Epithelial cell of esophagus (primary cell): ENCODE data around the gene SFMBT2.

Experiments
- DNase-seq: peaks from one replicate; pipeline ENCODE4 v3.0.0; 2010; ENCODE audit warnings: low read depth
- H3K4me3 ChIP-seq: 2 replicates; pipeline ENCODE4 v1.5.1; 2011; ENCODE audit warnings: mild to moderate bottlenecking, low read length, control low read depth
- TF ChIP-seq, protein P1 (sequence below): IDR thresholded peaks from 2 replicates; pipeline ENCODE4 v1.5.1; 2011; ENCODE audit warnings: low read depth, mild to moderate bottlenecking, low read length, control low read depth, inconsistent platforms; ENCODE audit not compliant: insufficient read depth; ENCODE audit errors: missing control alignments

Gene SFMBT2

DNA sequence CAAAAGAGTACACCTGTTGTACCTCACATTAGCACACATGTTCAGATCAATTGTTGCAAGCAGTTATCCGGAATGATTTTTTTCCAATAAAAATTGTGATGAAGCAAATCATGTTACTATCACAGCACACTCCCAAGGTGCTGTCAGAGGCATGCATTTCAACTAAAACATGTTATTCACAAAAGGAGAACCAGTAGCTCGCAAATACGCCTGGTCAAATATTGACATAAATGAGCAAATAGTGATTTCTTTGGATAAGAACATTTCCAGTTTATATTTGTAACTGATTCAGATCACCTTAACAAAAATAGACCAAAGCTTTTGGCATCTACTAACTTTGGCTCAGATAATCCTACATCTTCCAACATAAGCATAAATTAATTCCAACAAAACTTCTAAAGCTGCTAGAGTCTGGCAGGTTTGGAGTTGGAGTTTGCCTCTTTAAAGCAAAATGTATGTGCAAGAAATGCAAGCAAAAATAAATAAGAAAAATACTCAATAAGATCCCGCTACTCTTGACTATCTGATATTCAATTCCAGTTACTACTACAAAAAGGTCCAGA, 208.0 kb downstream of the SFMBT2 start:
- no peak overlapping the region for H3K4me3 ChIP-seq
- TF ChIP-seq, protein P1, sequence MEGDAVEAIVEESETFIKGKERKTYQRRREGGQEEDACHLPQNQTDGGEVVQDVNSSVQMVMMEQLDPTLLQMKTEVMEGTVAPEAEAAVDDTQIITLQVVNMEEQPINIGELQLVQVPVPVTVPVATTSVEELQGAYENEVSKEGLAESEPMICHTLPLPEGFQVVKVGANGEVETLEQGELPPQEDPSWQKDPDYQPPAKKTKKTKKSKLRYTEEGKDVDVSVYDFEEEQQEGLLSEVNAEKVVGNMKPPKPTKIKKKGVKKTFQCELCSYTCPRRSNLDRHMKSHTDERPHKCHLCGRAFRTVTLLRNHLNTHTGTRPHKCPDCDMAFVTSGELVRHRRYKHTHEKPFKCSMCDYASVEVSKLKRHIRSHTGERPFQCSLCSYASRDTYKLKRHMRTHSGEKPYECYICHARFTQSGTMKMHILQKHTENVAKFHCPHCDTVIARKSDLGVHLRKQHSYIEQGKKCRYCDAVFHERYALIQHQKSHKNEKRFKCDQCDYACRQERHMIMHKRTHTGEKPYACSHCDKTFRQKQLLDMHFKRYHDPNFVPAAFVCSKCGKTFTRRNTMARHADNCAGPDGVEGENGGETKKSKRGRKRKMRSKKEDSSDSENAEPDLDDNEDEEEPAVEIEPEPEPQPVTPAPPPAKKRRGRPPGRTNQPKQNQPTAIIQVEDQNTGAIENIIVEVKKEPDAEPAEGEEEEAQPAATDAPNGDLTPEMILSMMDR, result no peak
- DNase-seq, result no peak

DNA sequence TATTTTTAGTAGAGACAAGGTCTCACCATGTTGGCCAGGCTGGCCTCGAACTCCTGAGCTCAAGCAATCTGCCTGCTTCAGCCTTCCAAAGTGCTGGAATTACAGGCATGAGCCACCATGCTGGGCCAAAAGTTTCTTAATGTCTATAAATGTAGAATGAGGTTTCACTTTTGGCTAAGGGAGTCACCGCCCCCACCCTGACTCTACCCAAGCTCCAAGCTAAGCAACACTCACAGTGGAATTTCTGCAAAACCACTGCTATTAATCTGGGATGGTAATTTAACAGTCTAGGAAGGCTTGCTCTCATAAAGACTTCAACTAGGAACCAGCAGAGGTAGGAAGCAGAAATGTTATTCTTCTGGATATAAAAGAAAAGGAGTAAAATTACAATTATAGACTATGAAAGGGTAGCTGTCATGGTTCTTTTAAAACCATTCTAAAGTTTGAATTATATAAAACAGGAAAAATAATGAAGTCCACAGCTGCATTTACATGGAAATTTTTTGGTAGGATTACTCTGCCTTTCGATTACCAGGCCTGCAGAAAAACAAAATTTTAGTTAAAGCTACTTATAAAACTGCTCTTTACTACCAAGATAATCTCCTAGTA, 211.6 kb downstream of the SFMBT2 start:
- DNase-seq, result no peak
- H3K4me3 ChIP-seq, result no peak overlapping the region
- TF ChIP-seq, protein P1, result no peak

DNA sequence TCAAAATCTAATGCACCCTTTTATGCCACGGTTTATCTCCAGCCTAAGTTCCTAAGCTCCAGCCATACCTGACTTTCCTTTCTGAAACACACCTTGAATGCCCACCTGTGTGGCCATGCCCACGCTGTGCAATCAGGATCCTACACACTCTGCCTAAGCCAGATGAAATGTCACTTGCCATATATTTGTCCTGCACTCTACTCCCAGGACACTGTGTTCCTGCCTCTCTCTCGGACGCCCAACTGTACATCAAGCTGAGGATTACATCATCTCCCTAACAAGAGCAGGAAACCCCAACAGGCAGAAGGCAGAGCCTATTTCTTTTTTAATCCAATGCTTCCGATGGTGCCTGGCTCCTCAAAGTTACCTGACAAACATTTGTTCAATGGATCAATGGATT, 214.6 kb downstream of the SFMBT2 start:
- DNase-seq, result no peak
- TF ChIP-seq, protein P1, result no peak
- no peak overlapping the region for H3K4me3 ChIP-seq

DNA sequence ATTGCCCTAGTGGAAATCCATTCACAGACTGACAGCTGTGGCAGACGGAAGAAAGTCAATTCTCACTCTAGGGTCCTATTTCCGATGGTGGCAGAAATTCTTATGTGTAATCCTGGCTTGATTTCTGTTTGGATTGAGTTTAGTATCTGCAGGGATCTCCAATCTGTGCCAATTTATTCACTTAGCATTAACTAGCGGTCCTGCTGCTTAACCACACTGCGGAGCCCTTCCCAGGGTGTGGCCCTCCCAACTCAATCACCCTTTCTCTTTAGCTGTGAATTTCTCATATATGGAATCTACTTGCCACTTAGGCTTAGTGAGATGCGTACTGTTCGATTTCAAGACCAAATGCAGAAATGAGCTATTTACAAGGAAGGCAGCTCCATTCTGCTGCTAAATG, 215.7 kb downstream of the SFMBT2 start:
- H3K4me3 ChIP-seq, result no peak overlapping the region
- TF ChIP-seq, protein P1, result no peak
- DNase-seq, result no peak

DNA sequence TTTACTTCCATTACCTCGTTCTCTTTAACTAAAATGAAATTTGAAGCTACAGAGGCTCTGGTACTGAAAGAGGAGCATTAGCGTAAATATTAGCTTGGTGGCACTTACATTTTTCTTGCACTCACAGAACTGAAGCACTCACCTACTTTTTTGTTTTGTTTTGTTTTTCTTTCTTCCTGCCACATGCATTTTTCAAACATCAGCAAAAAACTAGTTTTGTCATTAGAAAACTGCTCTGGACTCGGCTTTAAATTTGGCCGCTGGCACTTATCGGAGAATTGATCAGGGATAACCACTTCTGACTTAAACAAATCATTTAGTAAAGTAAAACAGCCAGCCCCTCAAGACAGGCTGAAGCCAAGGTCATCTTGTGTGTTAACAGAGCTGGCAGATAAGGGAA, 216.3 kb downstream of the SFMBT2 start:
- TF ChIP-seq, protein P1, result no peak
- DNase-seq, result no peak
- H3K4me3 ChIP-seq, result no peak overlapping the region

DNA sequence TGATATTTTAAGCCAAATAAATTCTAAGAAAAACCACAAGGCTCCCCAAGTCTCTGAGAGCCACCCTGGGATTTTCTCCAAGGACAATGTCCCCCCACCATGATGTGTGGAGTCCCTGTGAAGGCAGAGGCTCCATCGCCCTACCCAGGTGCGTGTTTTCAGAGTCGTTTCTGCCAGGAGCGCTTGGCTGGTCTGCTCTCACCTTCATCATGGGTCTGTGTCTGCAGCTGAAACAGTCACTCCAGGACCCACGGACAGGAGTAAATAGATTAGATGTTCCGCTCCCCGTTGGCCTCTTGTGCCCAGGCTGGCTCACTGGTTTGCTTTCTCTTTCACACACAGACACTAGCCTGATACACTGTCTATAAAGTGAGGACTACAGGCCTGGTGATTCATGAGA, 217.5 kb downstream of the SFMBT2 start:
- no peak overlapping the region for H3K4me3 ChIP-seq
- no peak for DNase-seq
- TF ChIP-seq, protein P1, result no peak

DNA sequence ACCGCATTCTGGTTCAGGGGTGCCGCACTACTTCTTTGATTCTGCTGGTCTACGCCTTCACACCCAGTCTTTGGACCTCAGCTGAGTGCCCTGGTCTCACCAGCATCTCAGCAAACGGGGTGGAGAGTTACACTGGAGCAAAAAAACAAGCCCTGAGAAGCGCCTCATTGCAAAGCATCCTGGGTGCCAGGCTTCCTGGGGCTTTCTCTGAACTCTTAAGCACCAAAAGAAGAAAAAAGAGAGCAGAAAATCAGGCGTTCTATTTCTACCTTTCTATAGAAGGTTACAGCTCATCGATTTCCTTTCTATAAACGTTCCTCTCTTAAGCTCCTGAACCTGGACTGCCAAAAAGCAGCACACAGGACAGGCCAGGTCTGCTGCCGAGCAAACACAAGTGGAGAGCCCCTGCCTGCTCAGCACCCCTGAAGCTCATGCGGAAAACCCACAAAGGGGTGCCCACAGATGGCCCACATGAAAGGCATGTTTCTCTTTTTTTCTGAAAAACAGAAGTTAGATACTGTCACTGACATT, 217.9 kb downstream of the SFMBT2 start:
- no peak for DNase-seq
- no peak overlapping the region for H3K4me3 ChIP-seq

More for the DNA sequence above, 217.9 kb downstream of the SFMBT2 start:
- TF ChIP-seq, protein P1, result no peak
